HG02588 (cell line): ENCODE results near the gene ZNF839.
A peak's percentile ranks its signal among the peaks of the same experiment; 100 is the strongest.
"Not testable (repeated sequence)": the region's sequence is repeated elsewhere in the genome, so short reads cannot be mapped to it uniquely, and the experiment has no call there.

Experiments
- ATAC-seq: cut with Tn5 transposase; IDR thresholded peaks from one replicate; pipeline ENCODE4 v1.9.1; 2021; ENCODE audit warnings: mild to moderate bottlenecking, moderate library complexity; ENCODE audit not compliant: unreplicated experiment

ZNF839 gene

DNA sequence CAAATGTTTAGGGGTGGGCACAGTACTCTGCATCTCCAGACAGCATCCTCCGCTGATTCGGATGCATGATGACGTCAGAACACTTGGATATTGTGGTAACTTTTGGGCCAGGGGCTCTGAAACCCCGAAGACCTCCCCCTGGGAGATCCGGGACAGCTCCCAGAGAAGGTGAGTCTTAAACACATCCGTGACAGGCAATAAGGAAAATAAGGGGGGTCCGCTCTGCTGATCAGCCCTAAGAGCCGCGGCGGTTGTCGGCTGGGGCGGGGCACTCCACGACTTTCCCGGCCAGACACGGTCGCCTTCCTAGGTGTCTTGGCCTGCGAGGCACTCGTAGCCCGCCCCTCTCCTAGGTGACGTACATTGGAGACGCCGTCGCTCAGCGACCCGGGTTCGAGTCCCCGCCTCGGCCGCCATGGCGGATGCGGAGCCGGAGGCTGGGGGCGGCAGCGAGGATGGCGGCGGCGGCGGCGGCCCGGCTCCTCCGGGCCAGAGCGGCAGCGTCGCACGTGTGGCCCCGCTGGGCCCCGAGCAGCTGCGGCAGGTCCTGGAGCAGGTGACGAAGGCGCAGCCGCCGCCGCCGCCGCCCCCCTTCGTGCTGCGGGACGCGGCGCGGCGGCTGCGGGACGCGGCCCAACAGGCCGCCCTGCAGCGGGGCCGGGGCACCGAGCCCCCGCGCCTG lies at the start of gene ZNF839:
Gene ZNF839, plus strand, starts transcription at position 396 of the 682 bp plus-strand sequence. Its CDS starts 20 bp downstream, at position 416.
- peak; percentile 51 for ATAC-seq

DNA sequence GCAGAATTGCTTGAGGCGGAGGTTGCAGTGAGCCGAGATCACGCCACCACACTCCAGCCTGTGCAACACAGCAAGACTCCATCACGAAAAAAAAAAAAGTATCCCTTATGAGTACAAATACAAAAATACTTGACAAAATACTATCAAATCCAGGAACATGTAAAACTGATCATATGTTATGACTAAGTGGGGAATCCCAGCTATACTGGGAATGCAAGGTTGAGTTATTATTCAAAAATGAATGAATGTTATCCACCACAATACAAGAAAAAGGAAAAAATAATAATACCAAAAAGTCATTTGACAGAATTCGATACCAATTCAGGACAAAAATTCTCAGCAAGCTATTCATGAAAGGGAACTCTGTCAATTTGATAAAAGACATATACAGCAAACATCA lies 47.2 kb upstream of the ZNF839 start:
- ATAC-seq, result no peak

DNA sequence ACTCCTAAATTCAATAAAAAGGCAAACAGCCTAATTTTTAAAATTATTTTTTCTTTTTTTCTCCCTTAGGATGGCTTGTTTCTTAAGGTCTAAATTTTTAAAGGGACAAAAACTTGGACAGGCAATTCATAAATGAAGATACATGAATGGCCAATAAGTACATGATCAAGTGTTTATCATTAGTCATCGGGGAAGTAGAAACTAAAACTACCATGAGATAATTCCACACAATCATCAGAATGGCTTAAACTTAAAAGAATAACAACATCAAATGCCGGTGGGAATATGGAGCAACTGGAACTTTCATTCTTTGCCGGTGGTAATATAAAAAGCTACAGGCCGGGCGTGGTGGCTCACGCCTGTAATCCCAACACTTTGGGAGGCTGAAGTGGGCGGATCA lies 43.7 kb upstream of the ZNF839 start:
- no peak for ATAC-seq

DNA sequence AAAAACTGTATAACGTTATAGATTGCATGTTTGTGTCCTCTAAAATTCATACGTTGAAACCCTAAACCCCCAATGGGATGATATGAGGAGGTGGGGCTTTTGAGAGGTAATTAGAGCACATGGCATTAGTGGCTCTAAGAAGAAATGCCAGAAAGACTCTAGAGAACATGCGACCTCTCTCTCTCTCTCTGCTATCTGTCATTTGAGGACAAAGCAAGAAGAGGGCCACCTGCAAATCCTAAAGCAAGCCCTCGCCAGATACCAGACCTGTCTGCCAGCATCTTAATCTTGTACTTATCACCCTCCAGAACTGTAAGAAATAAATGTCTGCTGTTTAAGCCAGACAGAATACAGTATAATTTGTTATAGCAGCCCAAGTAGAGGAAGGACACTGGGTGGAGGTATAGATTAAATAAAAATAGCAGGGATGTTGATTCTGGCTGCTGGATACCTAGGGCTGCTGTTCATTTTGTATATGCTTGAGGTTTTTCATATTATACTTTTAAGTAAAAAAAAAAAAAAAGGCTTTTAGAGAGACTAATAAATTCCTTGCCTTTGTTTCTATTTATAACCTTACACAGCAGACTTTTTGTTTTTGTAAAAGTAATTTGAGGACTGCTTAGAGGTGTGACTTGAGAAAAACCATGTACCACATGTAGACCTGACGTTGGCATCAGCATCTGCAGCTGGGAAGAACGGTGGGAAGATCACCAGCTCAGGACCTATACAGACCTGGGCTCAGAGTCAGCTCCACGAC lies 41.5 kb upstream of the ZNF839 start:
- no peak for ATAC-seq

DNA sequence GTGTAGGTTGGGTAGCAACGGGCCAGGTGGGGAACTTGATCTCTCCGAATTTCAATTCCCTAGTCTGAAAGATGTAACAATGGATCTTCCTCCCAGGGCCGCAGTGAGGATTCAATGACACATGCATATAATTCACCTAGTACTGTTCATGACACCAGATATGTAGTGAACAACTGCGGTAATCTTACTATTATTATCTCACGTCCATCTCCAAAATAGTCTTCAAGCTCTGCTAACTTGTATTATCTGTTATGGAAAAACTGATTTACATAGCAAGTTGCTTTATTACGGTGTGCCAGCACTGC lies 41.0 kb upstream of the ZNF839 start:
- no peak for ATAC-seq

DNA sequence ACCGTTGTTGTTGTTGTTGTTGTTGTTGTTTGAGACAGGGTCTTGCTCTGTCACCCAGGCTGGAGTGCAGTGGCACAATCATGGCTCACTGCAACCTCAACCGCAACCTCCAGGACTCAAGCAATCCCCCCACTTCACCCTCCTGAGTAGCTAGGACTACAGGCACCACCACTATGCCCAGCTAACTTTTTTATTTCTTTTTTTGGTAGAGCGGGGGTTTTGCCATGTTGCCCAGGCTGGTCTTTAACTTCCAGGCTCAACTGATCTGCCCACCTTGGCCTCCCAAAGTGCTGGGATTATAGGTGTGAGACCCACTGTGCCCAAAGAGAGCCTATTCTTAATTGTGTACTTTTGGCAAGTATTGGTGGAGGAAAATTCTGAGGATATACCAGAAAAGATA lies 40.3 kb upstream of the ZNF839 start:
- no peak for ATAC-seq

DNA sequence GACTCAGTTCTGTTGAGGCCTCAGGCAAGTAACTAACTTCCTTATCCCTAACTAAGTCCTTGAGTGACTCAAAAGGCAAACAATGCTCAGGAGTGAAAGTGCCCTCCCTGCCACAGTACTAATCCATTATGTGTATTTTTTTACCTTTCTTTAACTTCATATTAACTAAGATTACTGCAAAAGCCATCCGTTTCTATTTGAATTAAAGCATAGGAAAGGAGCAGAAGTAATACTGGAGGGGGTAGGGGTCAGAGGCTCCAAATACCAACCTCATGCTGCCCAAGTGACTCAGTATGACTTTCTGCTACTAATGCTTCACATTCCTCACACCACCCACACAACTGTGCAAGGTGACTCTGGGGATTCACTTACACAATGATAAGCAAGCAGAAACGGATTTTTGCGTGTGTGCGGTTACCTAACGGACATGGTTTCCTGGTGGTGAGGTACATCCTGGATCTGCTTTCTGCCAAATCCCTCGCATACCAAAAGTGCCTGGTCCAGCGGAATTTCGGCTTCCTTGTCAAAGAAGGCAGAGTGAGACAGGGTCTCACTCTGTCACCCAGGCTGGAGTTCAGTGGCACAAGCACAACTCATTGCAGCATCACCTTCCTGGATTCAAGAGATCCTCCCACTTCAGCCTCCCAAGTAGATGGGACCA lies 39.7 kb upstream of the ZNF839 start:
- ATAC-seq, result no peak

DNA sequence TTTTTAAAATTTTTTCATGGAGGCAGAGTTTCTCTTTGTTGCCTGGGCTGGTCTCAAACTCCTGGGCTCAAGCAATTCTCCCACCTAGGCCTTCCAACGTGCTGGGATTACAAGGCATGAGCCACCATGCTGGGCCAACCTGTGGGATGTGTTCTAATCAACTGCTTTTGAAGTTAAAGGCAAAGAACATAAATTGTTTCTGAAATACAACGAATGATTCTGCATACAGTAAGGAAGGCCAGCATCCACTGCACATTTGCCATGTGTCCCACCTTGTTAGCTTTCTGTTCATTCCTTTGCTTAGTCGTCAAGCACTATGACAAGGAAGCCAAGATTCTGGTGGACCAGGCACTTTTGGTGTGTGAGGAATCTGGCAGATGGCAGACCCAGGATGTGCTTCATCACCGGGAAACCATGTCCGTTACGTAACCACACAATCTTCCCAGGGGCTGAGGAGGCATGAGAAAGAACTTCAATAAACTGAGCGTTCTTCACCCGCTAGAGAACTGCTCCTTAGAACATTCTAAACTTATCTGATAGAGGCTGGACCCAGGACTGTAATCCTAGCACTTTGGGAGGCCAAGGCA lies 39.1 kb upstream of the ZNF839 start:
- no peak for ATAC-seq

DNA sequence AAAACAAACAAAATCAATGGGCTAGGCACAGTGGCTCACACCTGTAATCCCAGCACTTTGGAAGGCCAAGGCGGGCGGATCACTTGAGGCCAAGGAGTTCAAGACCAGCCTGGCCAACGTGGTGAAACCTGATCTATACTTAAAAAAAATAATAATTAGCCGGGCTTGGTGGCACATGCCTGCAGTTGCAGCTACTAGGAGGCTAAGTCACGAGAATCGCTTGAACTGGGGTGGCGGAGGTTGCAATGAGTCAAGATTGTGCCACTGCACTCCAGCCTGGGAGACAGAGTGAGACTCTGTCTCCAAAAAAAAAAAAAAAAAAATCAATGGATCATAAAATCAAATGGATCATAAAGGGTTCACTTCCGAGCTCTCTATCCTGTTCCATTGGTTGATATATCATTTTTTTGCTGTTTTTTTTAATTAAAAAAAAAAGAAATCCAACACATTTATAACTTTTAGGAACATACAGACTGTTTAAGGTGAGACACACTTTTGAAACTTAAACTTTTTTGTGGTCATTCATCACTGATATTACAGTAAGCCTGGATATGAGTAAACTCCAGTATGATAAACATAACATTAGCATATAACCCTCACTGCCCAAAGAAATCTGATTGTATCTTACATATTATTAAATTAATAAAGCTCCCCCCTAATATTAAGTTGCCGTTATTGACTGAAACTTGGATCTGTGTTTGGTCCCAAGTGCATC lies 36.6 kb upstream of the ZNF839 start:
- ATAC-seq, result no peak

DNA sequence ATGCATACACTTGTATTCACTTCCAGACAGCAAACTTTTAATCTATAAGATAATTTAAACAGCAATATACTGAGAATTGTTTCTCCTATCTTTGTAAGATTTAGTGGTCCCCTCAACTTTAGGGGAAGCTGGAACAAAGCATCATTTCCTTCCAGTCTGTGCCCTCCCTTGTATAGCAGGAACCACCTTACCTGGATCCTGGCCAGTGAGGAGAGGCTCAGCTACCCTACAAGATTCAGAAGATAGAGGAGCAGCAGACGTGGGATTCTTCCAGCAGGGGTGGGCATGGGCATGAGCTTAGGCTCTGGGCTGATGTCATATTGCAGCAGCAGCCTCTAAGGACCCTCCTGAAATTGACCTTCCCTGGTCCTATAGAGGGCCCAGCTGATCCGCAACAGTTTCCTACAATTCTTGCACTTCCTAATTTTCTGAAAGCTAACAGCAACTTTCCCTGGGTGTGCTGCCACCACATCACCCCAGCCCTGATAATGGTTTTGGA lies 35.9 kb upstream of the ZNF839 start:
- ATAC-seq, result no peak

DNA sequence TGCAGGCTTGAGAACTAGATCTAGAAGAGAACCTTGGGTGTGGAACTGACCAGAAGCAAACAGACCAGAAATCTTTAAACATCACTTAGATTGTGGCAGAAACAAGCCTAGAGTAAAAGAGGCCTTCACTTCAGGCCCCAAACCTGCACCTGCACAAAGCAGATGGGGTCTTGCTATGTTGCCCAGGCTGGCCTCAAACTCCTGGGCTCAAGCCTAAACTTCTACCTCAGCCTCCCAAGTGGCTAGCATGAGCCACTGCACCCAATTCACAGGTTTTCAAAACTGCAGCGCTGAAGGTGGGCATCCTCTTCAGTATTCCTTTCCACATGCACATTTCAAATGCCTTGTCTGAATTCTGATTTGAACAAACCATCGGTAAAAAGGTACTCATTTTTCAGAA lies 34.4 kb upstream of the ZNF839 start:
- ATAC-seq, result no peak

DNA sequence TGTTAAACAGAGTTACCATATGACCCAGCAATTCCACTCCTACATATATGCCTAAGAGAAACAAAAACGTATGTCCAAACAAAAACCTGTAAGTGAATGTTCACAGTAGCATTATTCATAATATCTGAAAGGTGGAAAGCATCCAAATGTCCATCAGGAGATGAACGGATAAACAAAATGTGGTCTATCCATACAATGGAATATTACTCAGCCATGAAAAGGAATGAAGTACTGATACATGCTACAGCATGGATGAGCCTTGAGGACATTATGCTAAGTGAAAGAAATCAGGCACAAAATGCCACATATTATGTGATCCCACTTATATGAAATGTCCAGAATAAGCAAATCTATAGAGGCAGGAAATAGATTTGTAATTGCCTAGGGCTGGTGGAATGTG lies 31.4 kb upstream of the ZNF839 start:
- ATAC-seq, result no peak

DNA sequence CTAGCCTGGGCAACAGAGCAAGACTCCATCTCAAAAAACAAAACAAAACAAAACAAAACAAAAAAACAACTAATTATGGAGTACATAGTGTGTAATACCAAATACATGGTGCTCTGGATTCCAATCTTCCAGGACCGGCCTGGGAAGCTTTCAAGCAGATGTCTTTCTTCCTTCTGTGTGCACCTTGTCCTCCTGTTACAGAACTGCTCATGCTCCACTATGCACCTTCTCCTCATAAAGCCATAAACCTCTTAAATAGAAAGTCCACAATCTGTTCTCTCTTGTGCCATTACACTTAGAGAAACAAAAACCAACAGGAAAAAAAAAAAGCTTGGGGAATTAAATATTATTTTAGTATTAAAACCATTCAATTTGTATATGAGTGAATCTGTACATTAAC lies 27.1 kb upstream of the ZNF839 start:
- no peak for ATAC-seq

DNA sequence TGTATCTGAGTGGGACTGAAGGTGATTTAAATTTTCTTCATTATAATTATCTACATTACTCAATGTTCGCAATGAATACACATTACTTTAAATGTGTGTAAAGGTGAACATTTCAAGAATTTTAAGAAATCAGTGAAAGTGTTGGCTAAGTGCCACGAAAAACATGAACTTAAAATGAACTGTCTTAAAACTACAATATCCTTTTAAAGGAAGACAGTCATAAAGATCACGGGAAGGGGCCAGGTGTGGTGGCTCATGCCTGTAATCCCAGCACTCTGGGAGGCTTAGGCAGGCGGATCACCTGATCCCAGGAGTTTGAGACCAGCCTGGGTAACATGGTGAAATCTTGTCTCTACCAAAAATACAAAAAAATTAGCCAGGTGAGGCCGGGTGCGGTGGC lies 25.8 kb upstream of the ZNF839 start:
- no peak for ATAC-seq

DNA sequence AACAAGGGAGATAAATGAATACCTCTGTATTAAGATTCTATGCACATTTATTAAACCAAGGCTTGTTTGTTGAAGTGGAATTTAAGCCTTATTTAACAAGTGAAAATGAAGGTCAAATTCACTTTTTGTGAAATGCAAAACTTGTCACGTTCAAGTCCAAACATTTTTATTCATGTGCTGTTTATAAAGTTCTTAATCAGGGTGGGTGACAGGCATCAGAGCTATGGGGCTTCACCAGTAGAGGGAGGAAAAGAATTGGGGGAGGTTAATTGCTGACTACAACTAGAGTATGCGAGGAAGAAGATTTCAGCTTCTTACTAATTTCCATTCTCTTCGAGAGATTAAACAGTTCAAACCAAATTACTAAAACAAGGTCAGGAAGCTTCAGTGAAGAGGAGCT lies 24.3 kb upstream of the ZNF839 start:
- no peak for ATAC-seq

DNA sequence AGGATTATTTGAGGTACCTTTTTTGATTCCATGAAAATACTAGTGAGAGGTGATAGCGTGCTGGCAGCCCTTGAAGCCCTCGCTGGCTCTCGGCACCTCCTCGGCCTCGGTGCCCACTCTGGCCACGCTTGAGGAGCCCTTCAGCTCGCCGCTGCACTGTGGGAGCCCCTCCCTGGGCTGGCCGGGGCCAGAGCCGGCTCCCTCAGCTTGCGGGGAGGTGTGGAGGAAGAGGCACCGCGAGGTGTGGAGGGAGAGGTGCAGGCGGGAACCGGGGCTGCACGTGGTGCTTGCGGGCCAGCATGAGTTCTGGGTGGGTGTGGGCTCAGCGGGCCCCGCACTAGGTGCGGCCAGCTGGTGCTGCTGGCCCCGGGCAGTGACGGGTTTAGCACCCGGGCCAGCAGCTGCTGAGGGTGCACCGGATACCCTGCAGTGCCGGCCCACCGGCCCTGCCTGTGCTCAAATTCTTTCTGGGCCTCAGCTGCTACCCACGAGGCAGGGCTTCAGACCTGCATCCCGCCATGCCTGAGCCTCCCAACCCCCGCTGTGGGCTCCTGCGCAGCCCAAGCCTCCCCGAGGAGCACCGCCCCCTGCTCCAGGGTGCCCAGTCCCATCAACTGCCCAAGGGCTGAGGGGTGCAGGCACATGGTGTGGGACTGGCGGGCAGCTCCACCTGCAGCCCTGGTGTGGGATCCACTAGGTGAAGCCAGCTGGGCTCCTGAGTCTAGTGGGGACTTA lies 21.9 kb upstream of the ZNF839 start:
- ATAC-seq, result no peak

DNA sequence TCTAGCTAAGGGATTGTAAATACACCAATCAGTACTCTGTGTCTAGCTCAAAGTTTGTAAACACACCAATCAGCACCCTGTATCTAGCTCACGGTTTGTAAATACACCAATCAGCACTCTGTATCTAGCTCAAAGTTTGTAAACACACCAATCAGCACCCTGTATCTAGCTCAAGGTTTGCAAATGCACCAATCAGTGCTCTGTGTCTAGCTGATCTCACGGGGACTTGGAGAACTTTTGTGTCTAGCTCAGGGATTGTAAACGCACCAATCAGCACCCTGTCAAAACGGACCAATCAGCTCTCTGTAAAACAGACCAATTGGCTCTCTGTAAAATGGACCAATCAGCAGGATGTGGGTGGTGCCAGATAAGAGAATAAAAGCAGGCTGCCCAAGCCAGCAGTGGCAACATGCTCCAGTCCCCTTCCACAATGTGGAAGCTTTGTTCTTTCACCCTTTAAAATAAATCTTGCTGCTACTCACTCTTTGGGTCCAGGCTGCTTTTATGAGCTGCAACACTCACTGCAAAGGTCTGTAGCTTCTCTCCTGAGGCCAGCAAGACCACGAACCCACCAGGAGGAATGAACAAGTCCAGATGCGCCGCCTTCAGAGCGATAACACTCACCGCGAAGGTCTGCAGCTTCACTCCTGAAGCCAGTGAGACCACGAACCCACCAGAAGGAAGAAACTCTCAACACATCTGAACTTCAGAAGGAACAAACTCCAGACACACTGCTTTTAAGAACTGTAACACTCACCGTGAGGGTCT lies 21.1 kb upstream of the ZNF839 start:
- not testable (repeated sequence) for ATAC-seq

DNA sequence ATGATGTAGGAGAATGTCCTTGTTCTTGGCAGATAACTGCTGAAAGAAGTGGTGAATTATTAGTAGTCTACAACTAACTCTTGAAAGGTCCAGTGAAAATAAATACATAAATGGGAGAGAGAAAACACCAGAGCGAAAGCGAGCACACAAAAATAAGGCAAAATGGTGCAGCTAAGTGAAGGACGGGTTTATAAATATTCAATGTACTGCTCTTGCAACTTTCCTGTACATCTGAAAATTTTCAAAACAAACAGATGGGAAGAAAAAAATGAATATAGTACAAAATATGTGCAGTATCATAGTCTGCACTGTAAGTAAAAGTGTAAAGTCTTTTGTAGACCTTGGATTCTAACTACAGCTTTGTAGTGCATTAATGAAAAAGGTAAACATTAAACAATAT lies 15.9 kb upstream of the ZNF839 start:
- ATAC-seq, result no peak

DNA sequence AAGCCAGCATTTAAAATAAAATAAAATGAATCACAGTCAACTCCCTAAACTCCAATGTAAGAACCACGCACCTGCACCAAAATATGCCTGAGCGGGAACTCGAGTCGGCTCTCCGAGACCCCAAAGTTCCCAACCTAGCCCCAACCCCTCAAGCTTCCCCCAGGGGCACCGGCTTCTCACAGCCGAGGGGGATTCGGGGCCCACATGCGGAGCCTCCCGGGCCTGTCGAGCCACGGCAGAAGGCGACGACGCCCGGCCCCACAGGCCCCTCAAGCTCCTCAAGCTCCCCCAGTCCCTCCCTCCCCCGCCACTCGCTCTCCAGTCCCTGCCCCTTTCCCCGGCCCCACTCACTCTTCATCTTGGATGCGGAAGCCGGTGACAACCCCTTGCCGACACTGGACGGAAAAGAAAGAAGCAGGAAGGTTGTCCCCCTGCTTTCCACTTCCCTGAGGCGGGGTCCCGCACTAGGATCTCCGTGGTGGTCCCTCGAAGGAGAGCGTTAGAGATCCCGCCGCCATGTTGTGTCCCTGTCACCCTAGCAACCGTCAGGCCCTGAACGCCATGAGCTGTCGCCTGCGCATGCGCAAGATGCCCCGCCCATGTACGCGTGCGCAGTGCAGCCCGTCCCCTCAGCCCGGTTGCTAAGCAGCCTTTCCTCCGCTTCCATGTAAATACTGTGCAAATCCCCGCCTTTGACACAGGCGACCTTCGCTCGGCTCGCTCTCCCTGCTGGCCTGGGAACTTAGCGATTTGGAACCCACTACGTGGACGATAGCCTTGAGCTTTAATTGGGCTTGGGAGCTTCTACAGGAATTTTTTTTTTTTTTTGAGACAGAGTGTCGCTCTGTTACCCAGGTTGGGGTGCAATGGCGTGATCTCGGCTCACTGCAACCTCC lies 14.7 kb upstream of the ZNF839 start, which contains the start of gene MOK:
Gene MOK, minus strand, starts transcription at position 554 of the 896 bp plus-strand sequence. Its CDS starts 196 bp downstream, at position 358.
- peak; percentile 96 for ATAC-seq
